Endothelial cell of umbilical vein (primary cell): ENCODE data around the gene ZGLP1. TPM values are rescaled to one million over a fixed set of nuclear protein-coding genes. Genes with fewer than 3 reads are reported as not detected.

Experiments used
- BruUV-seq: library from RNA; stranded (reverse); fragments of 400-500 nt; replicated peaks from 2 replicates; lab custom pipeline; 2021; lab: Mats Ljungman, UMichigan
- CTCF ChIA-PET: fragments of 300-600, 350-600 bp; sonication (Branson Sonifier 250); formaldehyde crosslinking; loops from one replicate; lab custom pipeline; 2021; ENCODE audit warnings: antibody characterized with exemption, inconsistent platforms; lab: Charles Lee
- POLR2A ChIA-PET: fragments of 300-600, 350-600 bp; sonication (Branson Sonifier 250); formaldehyde crosslinking; loops from one replicate; lab custom pipeline; 2021; ENCODE audit warnings: antibody characterized with exemption, inconsistent platforms; lab: Charles Lee
- DNase-seq: peaks from one replicate; pipeline ENCODE4 v3.0.0-alpha.2; 2011; ENCODE audit warnings: low read depth, low spot score
- FAIRE-seq: peaks from 2 replicates; lab custom pipeline; 2011; peaks lifted over from hg19 to GRCh38; lab: Jason Lieb, UNC
- H2AFZ ChIP-seq: 2 replicates; pipeline ENCODE4 v1.6.0; 2012; ENCODE audit warnings: low read depth, low read length, control low read depth, inconsistent platforms
- H3K27ac ChIP-seq: 2 replicates; pipeline ENCODE4 v1.5.1; 2011; ENCODE audit warnings: low read depth, mild to moderate bottlenecking, control low read depth, low read length, moderate library complexity; ENCODE audit not compliant: insufficient read depth
- H3K27me3 ChIP-seq, 2 experiments: 2 replicates each; pipeline versions ENCODE4 v1.6.0 to v1.6.1; 2011; ENCODE audit warnings: low read length in 2 of 2, mixed read lengths in 1 of 2; ENCODE audit not compliant: control insufficient read depth in 2 of 2, insufficient read depth in 2 of 2
- H3K36me3 ChIP-seq, 2 experiments: 2 replicates in 1 of 2; 3 replicates in 1 of 2; pipeline ENCODE4 v1.5.1; 2011; ENCODE audit warnings: low read length in 2 of 2, mild to moderate bottlenecking in 1 of 2, moderate library complexity in 1 of 2; ENCODE audit not compliant: control insufficient read depth in 2 of 2, insufficient read depth in 2 of 2; ENCODE audit errors: extremely low read depth in 1 of 2
- H3K4me1 ChIP-seq: 3 replicates; pipeline ENCODE4 v1.5.1; 2011; ENCODE audit warnings: mild to moderate bottlenecking, low read length; ENCODE audit not compliant: control insufficient read depth, insufficient read depth; ENCODE audit errors: extremely low read depth
- H3K4me2 ChIP-seq: 2 replicates; pipeline ENCODE4 v1.6.1; 2011; ENCODE audit warnings: low read length, control low read depth, mixed read lengths; ENCODE audit not compliant: insufficient read depth
- H3K4me3 ChIP-seq, 3 experiments: fragments of 200-600 bp in 1 of 3; sonication (generic), shearing (Covaris generic) in 1 of 3; replicated peaks in 1 of 3; 2 replicates each; pipeline ENCODE4 v1.5.1; 2011 to 2016; ENCODE audit warnings: control low read depth in 3 of 3, low read length in 3 of 3, mild to moderate bottlenecking in 2 of 3, inconsistent platforms in 1 of 3, low read depth in 1 of 3, moderate library complexity in 1 of 3; ENCODE audit not compliant: insufficient read depth in 1 of 3
- H3K79me2 ChIP-seq: 2 replicates; pipeline ENCODE4 v1.6.0; 2012; ENCODE audit warnings: low read length, inconsistent platforms; ENCODE audit not compliant: control insufficient read depth, insufficient read depth
- H3K9ac ChIP-seq: replicated peaks from 2 replicates; pipeline ENCODE3; 2011; ENCODE audit warnings: low read length, control low read depth; ENCODE audit not compliant: insufficient read depth; ENCODE audit errors: extremely low read depth
- H3K9me1 ChIP-seq: replicated peaks from 3 replicates; pipeline ENCODE4 v1.6.0; 2011; ENCODE audit warnings: mild to moderate bottlenecking, low read length; ENCODE audit not compliant: control insufficient read depth, insufficient read depth; ENCODE audit errors: extremely low read depth
- H3K9me3 ChIP-seq: replicated peaks from 2 replicates; pipeline ENCODE4 v1.5.1; 2012; ENCODE audit warnings: low read length, inconsistent platforms; ENCODE audit not compliant: control insufficient read depth, insufficient read depth
- H4K20me1 ChIP-seq: replicated peaks from 2 replicates; pipeline ENCODE3; 2011; ENCODE audit warnings: mild to moderate bottlenecking, low read length; ENCODE audit not compliant: control insufficient read depth, insufficient read depth; ENCODE audit errors: extremely low read depth
- CTCF ChIP-seq, 2 donors: IDR thresholded peaks; 1 replicate in 1 of 2; 2 replicates in 1 of 2; pipeline ENCODE4 v1.5.1; 2011; ENCODE audit warnings: low read length in 2 of 2, mild to moderate bottlenecking in 2 of 2, moderate library complexity in 2 of 2, control low read depth in 1 of 2, inconsistent platforms in 1 of 2, low read depth in 1 of 2; ENCODE audit not compliant: insufficient read depth in 1 of 2; ENCODE audit errors: extremely low read depth in 1 of 2
- EZH2 ChIP-seq: IDR thresholded peaks from 2 replicates; pipeline ENCODE4 v1.6.1; 2012; ENCODE audit warnings: borderline replicate concordance, low read depth, mild to moderate bottlenecking, moderate library complexity, low read length, inconsistent platforms; ENCODE audit not compliant: severe bottlenecking
- FOS ChIP-seq: IDR thresholded peaks from 2 replicates; pipeline ENCODE4 v1.6.1; 2011; ENCODE audit warnings: mild to moderate bottlenecking, low read length, moderate library complexity, borderline replicate concordance; ENCODE audit not compliant: insufficient read depth
- GATA2 ChIP-seq: IDR thresholded peaks from 2 replicates; pipeline ENCODE4 v1.7.0; 2011; ENCODE audit warnings: low read depth, mild to moderate bottlenecking, moderate library complexity, mixed read lengths, low read length; ENCODE audit not compliant: insufficient read length, insufficient read depth
- JUN ChIP-seq: IDR thresholded peaks from 2 replicates; pipeline ENCODE4 v1.6.1; 2011; ENCODE audit warnings: borderline replicate concordance, low read depth; ENCODE audit not compliant: insufficient read length, insufficient read depth
- MAX ChIP-seq: IDR thresholded peaks from 2 replicates; pipeline ENCODE4 v1.6.1; 2011; ENCODE audit not compliant: insufficient read depth, insufficient read length
- MYC ChIP-seq: IDR thresholded peaks from one replicate; pipeline ENCODE4 v1.6.1; 2011; ENCODE audit warnings: mild to moderate bottlenecking, low read depth, low read length
- POLR2A ChIP-seq: IDR thresholded peaks from 2 replicates; pipeline ENCODE4 v1.6.1; 2012; ENCODE audit warnings: low read depth, mild to moderate bottlenecking, control low read depth, low read length
- POLR2AphosphoS5 ChIP-seq: IDR thresholded peaks from 2 replicates; pipeline ENCODE4 v1.6.1; 2012; ENCODE audit warnings: low read depth, mild to moderate bottlenecking, control low read depth, low read length, moderate library complexity; ENCODE audit not compliant: insufficient read depth
- dilution Hi-C: fragments of 300-500 bp; cut with MboI; formaldehyde crosslinking; loops from one replicate; pipeline ENCODE4 v1.15.0; 2019; ENCODE audit warnings: low sequenced_read_pairs; ENCODE audit not compliant: extremely low pct_ligation_motif_present
- intact Hi-C: fragments of 100-400 bp; cut with micrococcal nuclease; formaldehyde crosslinking; loops from one replicate; pipeline ENCODE4 v1.10.0; 2022
- polyA plus RNA-seq, 4 experiments: library from polyadenylated mRNA; depleted of rRNA in 3 of 4; stranded (reverse) in 3 of 4; unstranded in 1 of 4; fragments of >200 nt; gene quantifications; 2 replicates each; pipeline versions ENCODE4 v1.2.1 to v1.2.3, GENCODE V29; 2011 to 2012; ENCODE audit warnings: missing spikeins in 1 of 4
- total RNA-seq: library from RNA; stranded (reverse); gene quantifications from 2 replicates; pipeline ENCODE4 v1.2.3, GENCODE V29; 2021

ZGLP1 gene
- total and polyA plus RNA-seq, 2 donors (not counting 3 experiments of a cell fraction or from before 2014, with no cell fraction given) = 1.6 to 2.9 TPM

- ChIA-PET POLR2A (interaction anchor here (1.8 kb wide), 1 partner anchor 18 kb away, joined by 10 read pairs; the partner anchor contains the start of gene ICAM1), CTCF (interaction anchor here (1.0 to 2.4 kb wide), 5 partner anchors 12 to 128 kb away, joined by 3 to 29 read pairs (median 11); partner anchors contain the start of gene ICAM1)
- Histone ChIP-seq H3K4me3 (no peak overlapping the region), H3K4me2 (peak overlapping the region; percentile 51), H3K9ac (no peak overlapping the region), H3K4me1 (peaks cover 27% of the 10 kb centered on the region), H3K27me3 (peaks cover 32 to 45% of the 10 kb centered on the region in 2 experiments), H3K27ac (no peak overlapping the region), H3K79me2 (no peaks in the 10 kb centered on the region), H3K36me3 (peaks cover 0 to 4% of the 10 kb centered on the region in 2 experiments), H2AFZ (peak overlapping the region; percentile 81), H3K9me1 (no peaks in the 10 kb centered on the region), H3K9me3 (no peaks in the 10 kb centered on the region), H4K20me1 (no peaks in the 10 kb centered on the region)
- FAIRE-seq = no peak
- TF ChIP-seq POLR2AphosphoS5 (no peak), FOS (no peak), MAX (no peak), CTCF (IDR thresholded peaks at IDR 0.05; ENCODE audit: extremely low read depth in 1 of 2, insufficient read depth in 1 of 2, low read depth in 1 of 2, low read length in 2 of 2) (no peak), MYC (no peak), JUN (no peak), EZH2 (no peak), POLR2A (no peak), GATA2 (no peak)
- no TSS peak for BruUV-seq
- dilution Hi-C loops = no loop called here
- intact Hi-C loops = no loop called here
- no peak for DNase-seq
Observed at GRCh38 chr19:10288662-10289166, 20.9 kb downstream of the ZGLP1 start.
